ENCODE measurements around the gene TNFRSF14.

TNFRSF14 gene

DNA sequence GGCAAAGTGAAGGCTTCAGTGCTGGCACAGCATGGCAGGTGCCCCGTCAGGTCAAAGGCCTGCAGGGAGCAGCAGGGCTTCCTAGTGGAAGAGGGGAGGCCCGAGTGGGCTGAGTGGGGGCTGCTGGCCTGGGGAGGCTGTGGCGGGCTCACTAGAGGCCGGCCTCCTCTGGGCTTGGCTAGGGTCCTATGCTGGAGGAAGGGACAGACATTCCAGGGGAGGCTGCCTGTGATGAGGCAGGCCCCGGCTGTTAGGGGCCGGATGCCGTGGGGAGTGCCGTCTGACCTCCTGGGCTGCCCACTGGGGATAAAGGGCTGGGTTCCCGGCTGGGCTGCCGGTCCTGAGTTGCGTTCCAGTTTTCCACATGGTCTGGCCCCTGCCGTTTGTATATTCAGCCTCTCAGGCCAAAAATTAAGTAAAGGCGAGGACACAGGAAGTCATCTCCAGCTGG is 51.5 kb downstream of the TNFRSF14 start:
- no peak overlapping the region for H3K27ac ChIP-seq (replicated peaks)
- no peak for TF ChIP-seq SPI1 (IDR thresholded peaks at IDR 0.05; ENCODE audit: borderline replicate concordance, low read depth)
- TF ChIP-seq, protein P1, sequence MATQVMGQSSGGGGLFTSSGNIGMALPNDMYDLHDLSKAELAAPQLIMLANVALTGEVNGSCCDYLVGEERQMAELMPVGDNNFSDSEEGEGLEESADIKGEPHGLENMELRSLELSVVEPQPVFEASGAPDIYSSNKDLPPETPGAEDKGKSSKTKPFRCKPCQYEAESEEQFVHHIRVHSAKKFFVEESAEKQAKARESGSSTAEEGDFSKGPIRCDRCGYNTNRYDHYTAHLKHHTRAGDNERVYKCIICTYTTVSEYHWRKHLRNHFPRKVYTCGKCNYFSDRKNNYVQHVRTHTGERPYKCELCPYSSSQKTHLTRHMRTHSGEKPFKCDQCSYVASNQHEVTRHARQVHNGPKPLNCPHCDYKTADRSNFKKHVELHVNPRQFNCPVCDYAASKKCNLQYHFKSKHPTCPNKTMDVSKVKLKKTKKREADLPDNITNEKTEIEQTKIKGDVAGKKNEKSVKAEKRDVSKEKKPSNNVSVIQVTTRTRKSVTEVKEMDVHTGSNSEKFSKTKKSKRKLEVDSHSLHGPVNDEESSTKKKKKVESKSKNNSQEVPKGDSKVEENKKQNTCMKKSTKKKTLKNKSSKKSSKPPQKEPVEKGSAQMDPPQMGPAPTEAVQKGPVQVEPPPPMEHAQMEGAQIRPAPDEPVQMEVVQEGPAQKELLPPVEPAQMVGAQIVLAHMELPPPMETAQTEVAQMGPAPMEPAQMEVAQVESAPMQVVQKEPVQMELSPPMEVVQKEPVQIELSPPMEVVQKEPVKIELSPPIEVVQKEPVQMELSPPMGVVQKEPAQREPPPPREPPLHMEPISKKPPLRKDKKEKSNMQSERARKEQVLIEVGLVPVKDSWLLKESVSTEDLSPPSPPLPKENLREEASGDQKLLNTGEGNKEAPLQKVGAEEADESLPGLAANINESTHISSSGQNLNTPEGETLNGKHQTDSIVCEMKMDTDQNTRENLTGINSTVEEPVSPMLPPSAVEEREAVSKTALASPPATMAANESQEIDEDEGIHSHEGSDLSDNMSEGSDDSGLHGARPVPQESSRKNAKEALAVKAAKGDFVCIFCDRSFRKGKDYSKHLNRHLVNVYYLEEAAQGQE (IDR thresholded peaks at IDR 0.05; ENCODE audit: insufficient replicate concordance, low read depth) = no peak
- no peak for TF ChIP-seq CTCF (IDR thresholded peaks at IDR 0.05; ENCODE audit: insufficient read depth, low read length)
- no peak for TF ChIP-seq GABPA (IDR thresholded peaks at IDR 0.05; ENCODE audit: low read depth)
- TF ChIP-seq POLR2AphosphoS5 (IDR thresholded peaks at IDR 0.05; ENCODE audit: low read depth) = no peak
- H3K27me3 ChIP-seq (ENCODE audit: insufficient read depth, poor library complexity, severe bottlenecking) = no peaks in the 10 kb centered on the region
- DNase-seq (ENCODE audit: low read depth in 1 of 2, low spot score in 1 of 2) = no peak
- no peak overlapping the region for H3K4me3 ChIP-seq (replicated peaks; ENCODE audit: insufficient read depth, low read length)

DNA sequence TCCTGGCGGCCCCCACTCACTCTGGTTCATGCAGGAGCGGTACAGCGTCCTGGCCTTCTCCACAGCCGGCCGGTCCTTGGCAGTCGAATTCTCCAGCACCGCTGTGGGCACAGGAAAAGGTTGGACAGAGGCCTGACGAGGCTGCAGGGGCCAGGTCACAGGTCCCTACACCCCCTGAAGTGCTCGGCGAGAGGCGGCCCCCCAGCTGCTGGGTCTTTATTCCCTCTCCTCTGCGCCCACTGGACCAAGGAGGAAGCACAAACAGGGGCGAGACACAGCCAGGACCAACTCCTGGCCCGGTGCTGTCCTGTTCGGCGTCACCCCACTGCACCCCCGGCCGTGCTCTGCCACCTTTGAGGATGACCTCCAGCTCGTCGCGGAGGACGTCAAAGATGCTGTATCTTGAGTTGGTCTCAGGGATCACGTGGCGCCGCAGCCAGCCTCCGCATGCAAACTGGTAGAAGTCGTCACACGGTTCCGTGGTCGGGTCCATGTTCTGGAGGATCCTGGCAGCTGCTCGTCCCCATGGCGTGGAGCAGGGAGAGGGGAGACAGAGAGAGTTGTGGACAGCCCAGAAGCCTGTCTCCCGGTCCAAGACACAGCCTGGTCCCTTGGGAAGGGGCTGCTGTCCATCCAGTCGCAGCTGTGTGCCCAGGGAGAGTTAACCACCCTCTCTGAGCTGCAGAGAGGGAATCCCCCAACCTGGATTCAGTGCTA is 53.3 kb downstream of the TNFRSF14 start:
- no peak for DNase-seq (ENCODE audit: low read depth in 1 of 2, low spot score in 1 of 2)
- H3K27ac ChIP-seq (replicated peaks) = no peak overlapping the region
- TF ChIP-seq GABPA (IDR thresholded peaks at IDR 0.05; ENCODE audit: low read depth) (no peak), POLR2AphosphoS5 (IDR thresholded peaks at IDR 0.05; ENCODE audit: low read depth) (no peak), CTCF (IDR thresholded peaks at IDR 0.05; ENCODE audit: insufficient read depth, low read length) (no peak), SPI1 (IDR thresholded peaks at IDR 0.05; ENCODE audit: borderline replicate concordance, low read depth) (no peak)
- TF ChIP-seq, protein P1 (IDR thresholded peaks at IDR 0.05; ENCODE audit: insufficient replicate concordance, low read depth) = no peak
- no peaks in the 10 kb centered on the region for H3K27me3 ChIP-seq (ENCODE audit: insufficient read depth, poor library complexity, severe bottlenecking)
- no peak overlapping the region for H3K4me3 ChIP-seq (replicated peaks; ENCODE audit: insufficient read depth, low read length)

- TF ChIP-seq GABPA (IDR thresholded peaks at IDR 0.05; ENCODE audit: low read depth) = no peak
- TF ChIP-seq, protein P1 (IDR thresholded peaks at IDR 0.05; ENCODE audit: insufficient replicate concordance, low read depth) = no peak
- TF ChIP-seq POLR2AphosphoS5 (IDR thresholded peaks at IDR 0.05; ENCODE audit: low read depth) = no peak
- TF ChIP-seq SPI1 (IDR thresholded peaks at IDR 0.05; ENCODE audit: borderline replicate concordance, low read depth) = no peak
- no peak for TF ChIP-seq CTCF (IDR thresholded peaks at IDR 0.05; ENCODE audit: insufficient read depth, low read length)
- no peak overlapping the region for H3K27ac ChIP-seq (replicated peaks)
- DNase-seq (ENCODE audit: low read depth in 1 of 2, low spot score in 1 of 2) = no peak
- no peaks in the 10 kb centered on the region for H3K27me3 ChIP-seq (ENCODE audit: insufficient read depth, poor library complexity, severe bottlenecking)
- no peak overlapping the region for H3K4me3 ChIP-seq (replicated peaks; ENCODE audit: insufficient read depth, low read length)
These were observed 54.1 kb downstream of the TNFRSF14 start for GRCh38 chr1:2610036-2610959.

Data from HL-60 (cell line).